ENCODE measurements around the gene ACSS3. TPM values are rescaled to one million over a fixed set of nuclear protein-coding genes. Genes with fewer than 3 reads are reported as not detected.
"Not testable (repeated sequence)": the region's sequence is repeated elsewhere in the genome, so short reads cannot be mapped to it uniquely, and the experiment has no call there.

Gene ACSS3
- total RNA-seq, 1 donor from 2014 or later = 7.7 TPM

- DNase-seq (ENCODE audit: extremely low read depth, low read depth, low spot score) = no peak
These were observed 84.7 kb downstream of the ACSS3 start for GRCh38 chr12:81162391-81163136.

GRCh38 chr12:81164827-81165226, 86.9 kb downstream of the ACSS3 start:
- no peak for DNase-seq (ENCODE audit: extremely low read depth, low read depth, low spot score)

GRCh38 chr12:81166790-81167189, 88.9 kb downstream of the ACSS3 start:
- no peak for DNase-seq (ENCODE audit: extremely low read depth, low read depth, low spot score)

- DNase-seq (ENCODE audit: extremely low read depth, low read depth, low spot score) = peak; percentile 7
These were observed 89.8 kb downstream of the ACSS3 start for GRCh38 chr12:81167694-81168093.

GRCh38 chr12:81168445-81168844, 90.6 kb downstream of the ACSS3 start:
- DNase-seq (ENCODE audit: extremely low read depth, low read depth, low spot score) = no peak

GRCh38 chr12:81170072-81170471, 92.2 kb downstream of the ACSS3 start:
- DNase-seq (ENCODE audit: extremely low read depth, low read depth, low spot score) = no peak

GRCh38 chr12:81172851-81173250, 95.0 kb downstream of the ACSS3 start:
- no peak for DNase-seq (ENCODE audit: extremely low read depth, low read depth, low spot score)

GRCh38 chr12:81174664-81175063, 96.8 kb downstream of the ACSS3 start:
- DNase-seq (ENCODE audit: extremely low read depth, low read depth, low spot score) = no peak

GRCh38 chr12:81176796-81177195, 98.9 kb downstream of the ACSS3 start:
- no peak for DNase-seq (ENCODE audit: extremely low read depth, low read depth, low spot score)

GRCh38 chr12:81181691-81182090, 103.8 kb downstream of the ACSS3 start:
- DNase-seq (ENCODE audit: extremely low read depth, low read depth, low spot score) = no peak

GRCh38 chr12:81187686-81188085, 109.8 kb downstream of the ACSS3 start:
- no peak for DNase-seq (ENCODE audit: extremely low read depth, low read depth, low spot score)

GRCh38 chr12:81196595-81196994, 118.7 kb downstream of the ACSS3 start:
- DNase-seq (ENCODE audit: extremely low read depth, low read depth, low spot score) = no peak

GRCh38 chr12:81200561-81200960, 122.7 kb downstream of the ACSS3 start:
- DNase-seq (ENCODE audit: extremely low read depth, low read depth, low spot score) = not testable (repeated sequence)

GRCh38 chr12:81203671-81204204, 125.9 kb downstream of the ACSS3 start:
- DNase-seq (ENCODE audit: extremely low read depth, low read depth, low spot score) = no peak

- no peak for DNase-seq (ENCODE audit: extremely low read depth, low read depth, low spot score)
These were observed 127.5 kb downstream of the ACSS3 start for GRCh38 chr12:81205416-81205815.

GRCh38 chr12:81206429-81206828, 128.6 kb downstream of the ACSS3 start:
- DNase-seq (ENCODE audit: extremely low read depth, low read depth, low spot score) = no peak

GRCh38 chr12:81207173-81207572, 129.3 kb downstream of the ACSS3 start:
- no peak for DNase-seq (ENCODE audit: extremely low read depth, low read depth, low spot score)

GRCh38 chr12:81207664-81208063, 129.8 kb downstream of the ACSS3 start:
- no peak for DNase-seq (ENCODE audit: extremely low read depth, low read depth, low spot score)

GRCh38 chr12:81208187-81208911, 130.5 kb downstream of the ACSS3 start:
- peak; percentile 68 for DNase-seq (ENCODE audit: extremely low read depth, low read depth, low spot score)

GRCh38 chr12:81209012-81209411, 131.1 kb downstream of the ACSS3 start:
- no peak for DNase-seq (ENCODE audit: extremely low read depth, low read depth, low spot score)

GRCh38 chr12:81209772-81210225, 131.9 kb downstream of the ACSS3 start:
- DNase-seq (ENCODE audit: extremely low read depth, low read depth, low spot score) = peak; percentile 45

GRCh38 chr12:81211306-81211705, 133.4 kb downstream of the ACSS3 start:
- no peak for DNase-seq (ENCODE audit: extremely low read depth, low read depth, low spot score)
